Myocyte (in vitro differentiated cells): Measurements from ENCODE around the gene KIAA1328. TPM values are rescaled to one million over a fixed set of nuclear protein-coding genes. Genes with fewer than 3 reads are reported as not detected.

Source experiments
- DNase-seq: peaks from one replicate; pipeline ENCODE4 v3.0.0-alpha.2; 2012; ENCODE audit warnings: low read depth
- total RNA-seq: library from RNA; depleted of rRNA; stranded (reverse); fragments of >200 nt; gene quantifications from 2 replicates; pipeline ENCODE4 v1.2.3, GENCODE V29; 2014

The KIAA1328 gene
- total RNA-seq, 1 donor from 2014 or later: 4.5 TPM

DNA sequence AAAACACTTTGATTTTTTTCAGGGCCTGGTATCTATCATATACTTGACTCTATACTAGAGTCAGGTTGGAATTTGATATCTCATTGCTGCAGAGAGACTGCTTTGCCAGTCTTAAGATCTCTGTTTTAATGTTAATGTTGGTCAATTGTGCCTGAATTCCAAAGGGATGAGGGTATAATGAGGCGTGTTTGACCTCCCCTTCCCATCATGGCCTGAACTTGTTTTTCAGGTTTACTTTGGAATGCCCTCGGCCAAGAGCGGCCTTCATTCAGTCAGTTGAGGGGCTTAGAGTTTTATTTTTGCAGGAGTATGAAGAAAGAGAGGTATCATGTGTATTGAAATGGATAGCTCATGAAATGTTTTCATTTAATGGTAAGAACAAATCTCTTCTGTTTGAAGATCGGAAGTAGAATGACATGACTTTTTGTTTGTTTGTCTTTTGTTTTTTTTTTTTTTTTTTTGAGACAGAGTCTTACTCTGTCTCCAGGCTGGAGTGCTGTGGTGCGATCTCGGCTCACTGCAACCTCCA is 119.0 kb downstream of the KIAA1328 start:
- no peak for DNase-seq

DNA sequence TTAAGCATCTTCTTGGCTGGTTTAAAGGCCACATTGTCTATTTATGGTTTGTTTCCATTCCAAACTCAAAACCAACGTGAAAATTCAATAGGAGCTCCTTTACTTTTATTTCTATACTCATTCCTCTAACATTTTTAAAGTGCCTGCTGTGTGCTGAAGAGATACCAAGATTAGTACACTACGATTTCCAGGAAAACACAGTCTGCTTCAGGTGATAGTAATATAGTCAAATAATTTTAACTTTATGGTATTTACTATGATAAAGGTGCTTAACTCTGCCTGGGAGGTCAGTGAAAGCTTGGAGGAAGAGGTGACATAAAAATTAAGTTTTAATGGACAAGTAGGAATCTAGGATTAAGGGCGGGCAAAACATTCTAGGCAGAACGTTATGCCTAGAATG is 121.4 kb downstream of the KIAA1328 start:
- no peak for DNase-seq

DNA sequence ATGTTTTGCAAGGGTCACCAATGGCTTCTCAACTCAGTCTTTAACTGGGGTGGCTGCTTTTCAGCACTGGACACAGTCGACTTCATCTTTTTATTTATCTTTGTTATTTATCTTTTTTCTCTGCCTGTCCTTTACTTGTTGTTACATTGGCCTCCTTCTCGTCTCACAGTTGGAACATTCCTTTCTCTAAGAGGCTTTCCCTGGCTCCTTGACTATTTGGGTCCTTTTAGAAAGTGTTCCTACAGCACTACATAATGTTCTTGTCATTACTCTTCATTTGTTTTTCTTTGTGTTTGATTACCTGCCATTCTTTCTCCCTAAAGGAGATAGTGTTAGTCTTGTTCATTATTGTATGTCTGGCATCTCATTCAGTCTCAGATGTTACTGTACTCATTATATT is 122.0 kb downstream of the KIAA1328 start:
- DNase-seq: no peak

DNA sequence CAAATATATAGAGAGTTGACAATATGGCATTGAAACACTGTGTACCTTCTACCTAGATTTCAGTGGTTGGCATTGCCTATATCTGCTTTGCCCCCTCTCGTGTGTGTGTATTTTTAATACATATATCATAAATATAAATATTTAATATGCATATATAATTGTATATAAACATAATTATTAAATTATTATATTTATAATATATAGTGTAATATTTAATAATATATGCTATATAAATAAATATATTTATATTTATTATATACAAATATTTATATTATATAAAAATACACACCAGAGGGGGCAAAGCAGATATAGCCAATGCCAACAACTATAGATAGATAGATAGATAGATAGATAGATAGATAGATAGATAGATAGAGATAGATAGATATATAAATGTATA is 124.1 kb downstream of the KIAA1328 start:
- no peak for DNase-seq

DNA sequence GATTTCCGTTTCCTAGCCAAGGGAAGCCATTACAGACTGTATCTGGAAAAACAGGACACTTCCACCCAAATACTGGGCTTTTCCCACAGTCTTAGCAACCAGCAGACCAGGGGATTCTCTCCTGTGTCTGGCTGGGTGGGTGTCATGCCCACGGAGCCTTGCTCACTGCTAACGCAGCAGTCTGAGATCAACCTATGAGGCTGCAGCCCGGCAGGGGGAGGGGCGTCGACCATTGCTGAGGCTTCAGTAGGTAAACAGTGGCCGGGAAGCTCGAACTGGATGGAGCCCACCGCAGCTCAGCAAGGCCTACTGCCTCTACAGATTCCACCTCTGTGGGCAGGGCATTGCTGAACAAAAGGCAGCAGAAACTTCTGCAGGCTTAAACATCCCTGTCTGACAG is 131.1 kb downstream of the KIAA1328 start:
- DNase-seq: no peak

DNA sequence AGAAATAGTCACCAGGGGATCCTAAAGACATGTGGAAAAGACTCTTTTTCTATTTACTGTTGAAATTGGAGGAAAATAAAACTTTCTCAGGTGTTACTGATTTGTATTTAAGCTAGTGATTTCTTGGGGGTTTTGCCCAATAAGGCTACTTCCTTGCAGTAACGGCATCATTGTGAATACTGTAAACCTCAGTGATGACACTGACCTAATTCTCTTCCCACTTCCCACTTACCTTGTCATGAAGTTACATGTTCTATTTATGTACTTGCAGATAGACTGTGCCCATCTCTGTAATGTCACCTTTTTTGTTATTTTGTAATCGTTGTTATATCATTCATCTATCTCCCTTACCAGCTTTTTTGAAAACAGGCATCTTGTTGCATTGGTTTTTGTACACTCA is 134.5 kb downstream of the KIAA1328 start:
- no peak for DNase-seq

DNA sequence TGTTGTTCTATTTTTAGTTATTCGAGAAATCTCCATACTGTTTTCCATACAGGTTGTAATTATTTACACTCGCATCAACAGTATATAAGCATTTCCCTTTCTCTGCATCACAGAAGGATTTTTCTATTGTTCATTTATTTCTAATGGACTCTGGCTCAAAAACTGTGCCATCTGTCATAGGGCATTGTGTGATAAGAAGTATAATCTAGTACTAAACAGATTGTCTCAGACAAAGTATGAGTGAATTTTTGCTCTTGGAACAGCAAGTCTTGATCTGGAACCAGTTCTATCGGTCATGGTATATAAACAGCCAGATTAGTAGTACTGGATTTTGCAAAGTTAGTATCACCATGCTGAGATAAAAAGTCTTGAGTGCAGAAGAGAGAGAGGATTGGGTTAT is 145.8 kb downstream of the KIAA1328 start:
- DNase-seq: no peak

DNA sequence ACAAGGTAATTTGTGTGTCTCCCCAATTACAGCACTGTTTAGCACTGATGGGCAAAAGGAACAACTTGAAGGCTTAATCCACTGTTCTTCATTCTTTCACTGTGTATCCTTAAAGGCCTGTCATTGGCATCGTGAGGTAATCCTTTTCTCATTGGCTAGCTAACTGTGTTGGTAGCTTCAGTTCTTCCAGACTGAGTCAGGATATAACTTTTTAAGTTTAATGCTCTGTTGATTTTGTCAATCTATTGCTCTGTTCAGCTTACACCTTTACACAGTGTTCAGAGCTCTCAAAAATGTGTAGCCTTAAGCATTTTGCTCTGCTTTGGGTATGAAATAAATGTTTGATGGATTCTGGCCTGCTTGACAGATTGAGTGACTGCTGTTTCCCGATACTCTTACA is 148.2 kb downstream of the KIAA1328 start:
- DNase-seq: no peak

DNA sequence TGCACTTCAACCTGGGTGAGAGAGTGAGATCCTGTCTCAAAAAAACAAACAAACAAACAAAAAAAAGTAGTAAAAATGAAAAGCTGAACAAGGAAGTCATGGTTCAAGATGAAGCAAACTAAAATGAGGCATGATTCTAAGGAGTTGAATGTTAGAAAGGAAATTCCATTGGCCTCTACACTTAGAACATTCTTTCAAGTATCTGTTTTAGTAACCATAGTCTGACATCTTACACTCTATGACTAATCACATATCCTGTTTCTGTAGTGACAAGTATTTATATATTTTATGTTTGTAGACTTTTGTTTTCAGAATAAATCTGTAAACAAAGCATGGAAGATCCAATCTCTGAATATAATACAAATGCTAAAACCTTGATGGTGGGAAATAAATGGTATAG is 164.1 kb downstream of the KIAA1328 start:
- peak; percentile 22 for DNase-seq

DNA sequence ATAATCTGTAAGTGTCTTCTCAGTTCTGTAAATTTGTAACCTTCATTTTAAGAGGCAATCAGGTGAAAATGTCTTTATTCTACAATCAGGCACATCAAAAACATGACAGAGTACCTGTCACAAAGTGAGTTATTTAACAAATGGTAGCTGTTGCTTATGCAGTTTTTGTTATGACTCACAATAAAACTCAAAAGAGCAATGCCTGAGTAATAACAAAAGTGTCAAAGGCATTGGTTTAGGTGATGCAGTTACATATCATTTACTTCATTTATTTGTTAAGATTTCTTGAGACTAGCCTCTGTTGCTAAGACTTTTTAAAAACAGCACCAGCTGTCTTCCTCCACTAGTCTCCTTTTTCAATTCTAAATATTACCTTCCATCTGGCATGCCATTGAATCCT is 177.8 kb downstream of the KIAA1328 start:
- DNase-seq: peak; percentile 6

DNA sequence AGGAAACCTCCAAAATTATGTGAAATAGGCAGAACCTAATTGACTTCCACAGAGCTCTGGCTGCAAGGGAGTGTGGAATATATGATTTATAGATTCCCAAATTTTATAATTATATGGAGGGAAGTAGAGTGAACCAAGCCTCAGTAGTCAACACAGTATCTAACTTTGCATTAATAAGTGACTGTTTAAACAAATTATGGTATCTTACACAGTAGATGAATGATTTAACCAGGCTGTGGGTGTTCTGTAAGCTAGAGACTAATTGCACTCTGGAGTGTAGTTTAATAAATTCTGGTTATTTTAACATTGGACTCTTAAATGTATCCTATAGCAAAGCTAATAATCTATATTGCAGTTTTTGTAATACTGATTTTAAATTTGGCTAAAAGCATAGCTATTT is 183.5 kb downstream of the KIAA1328 start:
- no peak for DNase-seq

DNA sequence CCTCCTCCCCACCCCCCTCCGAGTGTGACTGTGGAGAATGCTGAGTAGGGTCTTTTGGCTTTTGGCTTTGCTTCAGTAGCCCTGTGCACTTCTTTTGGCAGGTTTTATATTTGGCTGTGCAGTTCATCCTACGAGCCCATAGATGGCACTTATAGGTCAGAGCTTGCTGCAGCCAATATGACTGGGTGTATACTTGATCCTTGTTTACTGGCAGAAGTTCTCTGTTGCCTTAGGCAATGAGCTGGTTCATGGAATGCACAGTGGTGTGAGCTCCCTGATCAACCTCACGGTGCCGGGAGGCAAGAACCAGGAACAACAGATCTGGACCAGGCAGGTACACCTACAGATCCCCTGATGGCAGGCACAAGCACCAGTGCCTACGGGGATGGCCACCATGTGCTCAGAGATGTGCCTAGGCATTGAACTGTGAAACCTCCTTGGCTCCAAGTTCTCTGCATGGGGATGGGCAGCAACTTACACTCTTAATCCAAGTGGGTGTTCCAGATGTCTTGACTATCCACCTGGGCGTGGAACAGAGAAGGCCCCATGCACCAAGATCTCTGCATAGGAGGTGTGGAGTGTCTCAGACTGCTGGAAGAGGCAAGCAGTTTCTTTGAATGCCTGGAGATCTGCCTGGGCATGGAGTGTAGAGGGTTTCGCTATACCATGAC is 190.4 kb downstream of the KIAA1328 start:
- no peak for DNase-seq

DNA sequence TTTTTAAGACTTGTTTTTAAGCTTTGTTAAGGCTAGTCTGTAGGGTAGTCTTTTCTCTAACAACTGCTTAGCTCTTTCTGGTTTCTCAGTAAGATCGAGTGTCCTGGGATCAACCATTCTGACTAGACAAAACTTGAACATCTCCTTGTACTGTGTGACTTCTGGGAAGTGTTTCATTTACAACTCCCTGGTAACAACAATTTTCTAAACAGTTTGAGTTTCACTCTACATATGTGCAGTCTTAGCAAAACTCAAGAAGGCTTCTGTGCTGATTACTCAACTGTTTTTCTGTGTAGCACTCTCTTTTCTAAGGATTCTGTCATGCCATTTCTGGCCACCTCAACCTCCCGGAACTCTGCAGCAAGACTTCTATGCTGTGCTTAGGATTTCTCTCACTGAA is 204.5 kb downstream of the KIAA1328 start:
- no peak for DNase-seq

DNA sequence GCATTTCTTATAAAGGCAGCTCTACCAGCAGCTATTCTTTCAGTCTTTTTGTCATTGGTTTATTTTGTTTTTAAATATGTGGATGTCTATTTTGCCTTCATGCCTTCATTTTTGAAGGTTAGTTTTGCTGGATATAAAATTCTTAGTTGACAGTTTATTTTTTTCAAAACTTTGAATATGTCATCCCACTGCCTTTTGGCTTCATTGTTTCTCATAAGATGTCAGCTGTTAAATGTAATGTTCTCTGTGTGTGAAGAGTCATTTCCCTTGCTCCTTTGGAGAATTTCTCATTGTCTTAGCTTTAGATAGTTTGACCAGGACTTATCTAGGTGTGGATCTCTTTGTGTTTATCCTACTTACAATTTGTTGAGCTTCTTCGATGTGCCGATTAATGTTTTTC is 213.5 kb downstream of the KIAA1328 start:
- DNase-seq: no peak

DNA sequence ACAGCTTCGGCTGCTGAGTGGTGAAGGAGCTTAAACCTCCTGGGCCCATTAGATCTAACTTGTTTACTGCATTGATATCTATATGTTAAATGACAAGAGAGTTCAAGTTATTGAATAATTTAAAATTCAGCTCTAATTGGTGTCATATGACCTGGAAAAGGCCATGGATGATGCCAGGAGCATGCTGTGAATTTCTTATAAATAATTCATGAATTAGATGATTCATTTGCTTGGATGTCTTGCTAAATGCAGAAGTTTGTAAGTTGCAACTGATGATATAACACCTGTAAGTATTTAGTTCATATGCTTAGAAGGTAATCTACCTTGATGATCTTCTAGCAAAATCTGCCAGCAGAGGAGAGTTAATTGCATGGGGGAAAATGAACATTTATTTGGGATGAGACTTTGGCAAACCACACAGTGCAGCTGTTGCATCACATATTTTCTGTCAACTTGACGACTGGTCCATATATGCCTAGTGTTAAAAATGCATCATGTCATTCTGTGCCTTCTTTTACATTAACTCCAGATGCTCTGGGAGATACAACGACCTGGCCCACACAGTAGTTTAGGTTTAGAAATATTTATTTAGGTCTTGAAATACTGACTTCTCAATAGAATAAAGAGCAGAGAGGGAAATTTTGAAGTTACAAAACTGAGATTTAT is 226.3 kb downstream of the KIAA1328 start:
- DNase-seq: no peak

DNA sequence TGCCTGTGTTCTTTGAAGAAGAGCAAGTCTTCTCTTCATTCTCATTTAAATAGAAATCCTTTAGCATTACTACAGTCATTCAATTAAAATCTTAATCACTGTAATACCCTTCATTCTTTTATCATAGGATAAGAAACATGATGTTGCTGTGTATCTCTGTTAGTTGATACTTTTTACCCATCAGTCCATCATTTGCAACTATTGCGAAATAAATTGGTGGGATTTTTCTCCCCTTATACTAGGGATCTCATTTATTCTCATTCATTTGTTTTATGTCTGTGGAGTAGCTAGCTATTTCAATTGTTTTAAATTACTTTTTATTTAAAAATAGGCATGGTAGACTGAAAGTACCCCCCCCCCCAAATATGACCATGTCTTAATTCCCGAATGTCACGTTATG is 235.3 kb downstream of the KIAA1328 start:
- no peak for DNase-seq

DNA sequence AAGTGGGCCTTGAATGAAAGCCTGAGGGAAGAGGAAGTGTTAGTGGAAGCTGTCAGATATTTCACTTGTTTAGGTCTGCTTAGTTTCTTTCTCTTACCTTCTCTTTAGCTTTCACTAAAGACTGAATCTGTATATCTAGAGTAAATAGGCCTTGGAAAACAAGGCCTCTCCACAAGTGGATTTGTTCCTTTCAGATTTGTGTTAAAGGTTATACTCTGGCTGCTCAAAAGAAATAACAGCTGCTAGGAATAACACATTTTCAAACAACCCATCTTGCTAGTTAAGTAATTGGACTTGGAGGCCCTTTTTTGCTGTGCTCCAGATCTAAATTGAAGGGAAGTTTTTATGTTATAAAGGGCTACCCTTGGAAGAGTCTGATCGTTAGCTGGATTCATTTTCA is 236.3 kb downstream of the KIAA1328 start:
- no peak for DNase-seq

DNA sequence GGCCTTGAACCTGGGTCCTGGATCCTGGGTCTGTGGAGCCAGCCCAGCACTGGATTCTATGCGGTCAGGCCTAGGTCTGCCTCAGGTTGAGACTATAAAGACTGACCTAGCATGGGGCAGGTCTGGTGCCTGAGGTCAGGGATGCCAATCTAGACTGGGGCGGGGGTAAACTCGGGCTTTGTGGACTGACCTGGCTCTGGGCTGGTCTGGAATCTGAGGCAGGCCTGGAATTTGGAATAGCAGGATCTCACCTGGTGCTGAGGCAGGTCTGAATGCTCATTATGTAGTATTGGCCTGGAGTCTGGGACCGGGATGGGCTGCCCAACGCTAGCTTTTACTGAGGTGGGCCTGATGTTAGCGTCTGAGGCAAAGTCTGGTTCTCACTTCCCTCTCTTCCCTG is 256.0 kb downstream of the KIAA1328 start:
- DNase-seq: no peak

DNA sequence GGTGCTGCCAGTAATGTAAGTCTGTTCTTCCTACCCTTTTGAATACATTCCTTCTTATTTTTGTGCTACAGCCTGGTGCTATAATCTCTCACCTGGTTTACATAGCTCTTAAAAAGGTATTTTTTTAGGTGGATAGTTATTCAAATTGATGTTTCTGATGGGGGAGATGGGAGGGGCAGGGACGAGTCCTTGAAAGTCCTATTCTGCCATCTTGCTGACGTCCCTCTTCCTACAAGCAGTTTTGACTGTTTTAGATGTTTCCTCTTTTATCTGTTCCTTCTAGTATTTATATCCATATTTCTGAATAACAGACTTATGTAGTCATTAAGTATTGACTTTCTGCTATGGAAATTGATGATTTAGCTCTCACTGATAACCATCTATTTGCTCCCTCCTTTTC is 256.4 kb downstream of the KIAA1328 start:
- no peak for DNase-seq

DNA sequence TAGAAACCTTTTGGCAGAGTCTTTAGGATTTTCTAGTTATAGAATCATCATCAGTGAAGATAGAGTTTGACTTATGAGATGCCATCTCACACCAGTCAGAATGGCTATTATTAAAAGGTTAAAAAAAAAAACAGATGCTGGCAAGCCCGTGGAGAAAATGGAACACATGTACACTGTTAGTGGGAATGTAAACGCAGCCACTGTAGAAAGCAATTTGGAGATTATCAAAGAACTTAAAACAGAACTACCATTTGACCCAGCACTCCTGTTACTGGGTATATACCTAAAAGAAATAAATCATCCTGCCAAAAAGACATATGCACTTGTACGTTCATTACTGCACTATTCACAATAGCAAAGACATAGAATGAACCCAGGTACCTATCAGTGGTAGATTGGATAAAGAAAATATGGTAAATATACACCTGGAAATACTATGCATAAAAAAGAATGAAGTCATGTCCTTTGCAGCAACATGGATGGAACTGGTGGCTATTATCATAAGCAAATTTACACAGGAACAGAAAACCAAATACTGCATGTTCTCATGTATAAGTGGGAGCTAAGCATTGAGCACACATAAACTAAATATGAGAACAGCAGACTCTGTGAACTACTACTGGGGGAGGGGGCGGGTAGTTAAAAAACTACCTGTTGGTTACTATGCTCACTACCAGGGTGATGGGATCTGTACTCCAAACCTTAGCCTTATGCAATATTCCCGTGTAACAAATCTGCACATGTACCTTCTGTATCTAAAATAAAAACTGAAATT is 279.0 kb downstream of the KIAA1328 start:
- no peak for DNase-seq

DNA sequence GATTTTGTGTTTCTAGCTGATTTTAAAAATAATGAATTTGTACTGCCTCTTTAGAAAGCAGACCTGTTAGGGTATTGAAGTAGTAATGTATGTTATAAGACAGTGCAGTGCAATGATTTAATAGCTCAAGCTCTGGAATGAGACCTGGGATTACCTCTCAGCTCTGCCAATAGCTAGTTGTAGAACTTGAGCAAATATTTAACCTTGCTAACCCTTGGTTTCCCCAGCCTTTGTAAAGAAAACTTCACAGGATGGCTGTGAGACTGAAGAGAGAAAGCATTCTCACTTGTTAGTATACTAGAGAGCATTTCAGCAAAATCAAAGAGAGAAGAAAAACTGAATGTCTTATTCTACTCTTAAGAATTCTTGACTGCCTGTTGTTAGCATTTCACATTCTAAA is 293.9 kb downstream of the KIAA1328 start:
- DNase-seq: no peak

DNA sequence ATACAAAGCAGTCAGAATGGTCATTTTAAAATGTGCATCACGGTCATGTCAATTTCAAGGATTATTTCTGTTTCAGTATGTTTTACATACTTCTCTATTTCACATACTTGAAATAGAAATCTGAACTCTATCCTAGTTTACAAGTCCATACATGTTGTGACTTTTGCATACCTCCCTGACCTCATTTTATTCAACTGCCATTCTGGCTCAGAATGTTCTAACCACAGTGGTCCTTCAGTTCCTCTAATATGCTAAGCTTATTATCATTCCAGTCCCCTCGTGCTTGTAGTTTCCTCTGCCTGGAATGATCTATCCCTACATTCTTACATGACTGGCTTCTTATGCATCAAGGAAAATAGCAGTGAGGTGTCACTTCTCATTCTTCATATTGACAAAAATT is 295.6 kb downstream of the KIAA1328 start:
- peak; percentile 2 for DNase-seq
